Psoas muscle (tissue), 8 donors: ENCODE measurements around the gene COG5. TPM values are rescaled to one million over a fixed set of nuclear protein-coding genes. Genes with fewer than 3 reads are reported as not detected.

Experiments used
- ATAC-seq, 4 donors: fragments of 200-7000 bp; cut with Tn5 transposase; one replicate each; pipeline ENCODE4 v1.9.1; 2020; ENCODE audit warnings: moderate library complexity in 3 of 4, mild to moderate bottlenecking in 2 of 4
- DNase-seq, 2 donors: peaks; one replicate each; pipeline ENCODE4 v3.0.0-alpha.2; 2020
- H3K27ac ChIP-seq: fragments of 200-600 bp; one replicate; pipeline ENCODE4 v1.8.0; 2022
- H3K27me3 ChIP-seq, 3 donors: fragments of 200-600 bp in 1 of 3; one replicate each; pipeline versions ENCODE4 v1.6.1 to v1.8.0; 2013 to 2022; ENCODE audit warnings: low read length in 2 of 3, mild to moderate bottlenecking in 2 of 3, moderate library complexity in 1 of 3; ENCODE audit not compliant: insufficient read depth in 3 of 3
- H3K36me3 ChIP-seq, 2 donors: fragments of 200-600 bp in 1 of 2; one replicate each; pipeline versions ENCODE4 v1.6.1 to v1.8.0; 2013 to 2022; ENCODE audit warnings: low read depth in 1 of 2, mild to moderate bottlenecking in 1 of 2, moderate library complexity in 1 of 2; ENCODE audit not compliant: insufficient read depth in 1 of 2
- H3K4me1 ChIP-seq: fragments of 200-600 bp; one replicate; pipeline ENCODE4 v1.8.0; 2022
- H3K4me3 ChIP-seq: fragments of 200-600 bp; one replicate; pipeline ENCODE4 v1.8.0; 2022; ENCODE audit warnings: mild to moderate bottlenecking
- H3K9me3 ChIP-seq: fragments of 200-600 bp; one replicate; pipeline ENCODE4 v1.8.0; 2022
- WGBS, 3 donors: extraction: QIAGEN DNeasy Blood & Tissue Kit; methylation state at CpG; one replicate each; pipeline versions ENCODE4 v1.1.6 to v1.1.7; 2013; 5-methylcytosine and 5-hydroxymethylcytosine counted together
- intact Hi-C, 2 donors: fragments of 100-400 bp; cut with DNase I; formaldehyde crosslinking; loops; one replicate each; pipeline versions ENCODE4 v1.11.0 to v1.14.2; 2022
- polyA plus RNA-seq, 3 donors: library from polyadenylated mRNA; stranded (reverse); fragments of 200-250 nt; gene quantifications; one replicate each; pipeline ENCODE4 v1.2.3, GENCODE V29; 2013
- total RNA-seq, 4 donors: library from RNA; stranded (reverse); fragmentation: NEBNext Ultra II Directional in 2 of 4; extraction: Animal tissue kit (Norgen Biotek cat#: 25700) in 2 of 4; gene quantifications; one replicate each; pipeline versions ENCODE4 v1.2.1 to v1.2.4, GENCODE V29; 2021 to 2023
- TF ChIP-seq, protein P1 (sequence below): fragments of 200-600 bp; IDR thresholded peaks from one replicate; pipeline ENCODE4 v1.8.0; 2022; ENCODE audit warnings: antibody characterized with exemption
- donor health status: healthy with polysubstance abuse.
- donor health status: DM: no; HTN: no; CAD: no; lungs with moderate emphysema.
- donor health status: Bipolar disorder and iron deficiency.
- donor health status: healthy.
- donor health status: DM: yes; HTN: yes; CAD: no.
- donor health status: DM: no; HTN: no; CAD: no.
- donor health status: DM: no; HTN: no; CAD: no.
- donor health status: DM: yes; HTN: yes; CAD: no.

COG5 gene
- total and polyA plus RNA-seq, 7 donors: 4.8 to 35.1 (median 18.8) TPM

DNA sequence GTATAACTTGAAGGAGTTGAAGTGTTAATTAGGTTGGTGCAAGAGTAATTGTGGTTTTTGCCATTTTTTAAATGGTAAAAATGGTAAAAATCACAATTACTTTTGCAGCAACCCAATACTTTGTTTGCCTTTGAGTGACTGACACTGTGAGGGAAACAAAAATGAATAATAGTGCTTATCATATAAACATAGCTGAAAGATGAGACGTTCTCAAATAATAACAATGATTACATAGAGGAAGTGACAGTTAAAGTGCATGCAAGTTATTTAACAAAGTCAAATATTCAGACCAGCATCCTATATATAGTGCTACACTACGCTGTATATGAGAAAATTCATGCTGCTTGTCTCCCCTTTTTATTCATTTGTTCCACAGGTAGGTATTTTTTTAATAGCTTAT lies 399.6 kb downstream of the COG5 start:
- Histone ChIP-seq H3K27me3 (no peaks in the 10 kb centered on the region), H3K36me3 (no peaks in the 10 kb centered on the region), H3K27ac (no peak overlapping the region), H3K4me1 (no peaks in the 10 kb centered on the region), H3K4me3 (no peak overlapping the region), H3K9me3 (no peaks in the 10 kb centered on the region)
- TF ChIP-seq, protein P1, sequence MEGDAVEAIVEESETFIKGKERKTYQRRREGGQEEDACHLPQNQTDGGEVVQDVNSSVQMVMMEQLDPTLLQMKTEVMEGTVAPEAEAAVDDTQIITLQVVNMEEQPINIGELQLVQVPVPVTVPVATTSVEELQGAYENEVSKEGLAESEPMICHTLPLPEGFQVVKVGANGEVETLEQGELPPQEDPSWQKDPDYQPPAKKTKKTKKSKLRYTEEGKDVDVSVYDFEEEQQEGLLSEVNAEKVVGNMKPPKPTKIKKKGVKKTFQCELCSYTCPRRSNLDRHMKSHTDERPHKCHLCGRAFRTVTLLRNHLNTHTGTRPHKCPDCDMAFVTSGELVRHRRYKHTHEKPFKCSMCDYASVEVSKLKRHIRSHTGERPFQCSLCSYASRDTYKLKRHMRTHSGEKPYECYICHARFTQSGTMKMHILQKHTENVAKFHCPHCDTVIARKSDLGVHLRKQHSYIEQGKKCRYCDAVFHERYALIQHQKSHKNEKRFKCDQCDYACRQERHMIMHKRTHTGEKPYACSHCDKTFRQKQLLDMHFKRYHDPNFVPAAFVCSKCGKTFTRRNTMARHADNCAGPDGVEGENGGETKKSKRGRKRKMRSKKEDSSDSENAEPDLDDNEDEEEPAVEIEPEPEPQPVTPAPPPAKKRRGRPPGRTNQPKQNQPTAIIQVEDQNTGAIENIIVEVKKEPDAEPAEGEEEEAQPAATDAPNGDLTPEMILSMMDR: no peak
- DNase-seq (no peak), ATAC-seq (no peak)
- WGBS, 3 donors: 53 to 69% (median 60%) methylated on average over 2 of the region's 2 CpGs
- intact Hi-C loops: loop anchor here in 1 of 2 donors (10.0 kb wide), 1 partner anchor 879 kb away; the partner anchor contains the start of gene NAMPT

- 77 to 80% (median 78%) methylated on average over 5 of the region's 5 CpGs for WGBS, 3 donors
- no peaks in the 10 kb centered on the region for H3K9me3 ChIP-seq
- H3K27ac ChIP-seq: no peak overlapping the region
- no peaks in the 10 kb centered on the region for H3K27me3 ChIP-seq
- H3K4me1 ChIP-seq: no peaks in the 10 kb centered on the region
- DNase-seq (no peak), ATAC-seq (no peak)
- H3K4me3 ChIP-seq: no peak overlapping the region
- H3K36me3 ChIP-seq: no peaks in the 10 kb centered on the region
- TF ChIP-seq, protein P1: no peak
- intact Hi-C loops: loop anchor here in 1 of 2 donors (10.0 kb wide), 1 partner anchor 878 kb away; the partner anchor contains the start of gene NAMPT
Observed at GRCh38 chr7:107162475-107162874, 401.2 kb downstream of the COG5 start.

DNA sequence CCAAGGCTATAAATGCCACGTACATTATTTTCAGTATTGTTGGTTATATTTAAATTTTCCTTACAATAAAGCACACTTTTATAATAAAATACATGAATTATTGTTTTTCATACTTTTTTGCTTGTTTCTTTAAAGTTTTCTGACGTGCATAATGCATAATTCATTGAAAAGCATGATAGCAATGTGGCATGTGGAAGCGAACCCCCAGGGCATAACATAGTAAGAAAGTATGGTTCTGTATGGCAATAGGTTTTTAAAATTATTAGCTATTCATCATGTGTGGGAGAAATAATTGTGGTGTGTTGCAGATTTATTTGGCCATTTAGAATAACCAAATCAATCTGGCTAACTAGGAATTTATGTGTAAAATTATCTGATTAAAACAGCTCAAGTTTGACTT lies 402.3 kb downstream of the COG5 start:
- intact Hi-C loops: loop anchor here in 1 of 2 donors (10.0 kb wide), 1 partner anchor 877 kb away; the partner anchor contains the start of gene NAMPT

DNA sequence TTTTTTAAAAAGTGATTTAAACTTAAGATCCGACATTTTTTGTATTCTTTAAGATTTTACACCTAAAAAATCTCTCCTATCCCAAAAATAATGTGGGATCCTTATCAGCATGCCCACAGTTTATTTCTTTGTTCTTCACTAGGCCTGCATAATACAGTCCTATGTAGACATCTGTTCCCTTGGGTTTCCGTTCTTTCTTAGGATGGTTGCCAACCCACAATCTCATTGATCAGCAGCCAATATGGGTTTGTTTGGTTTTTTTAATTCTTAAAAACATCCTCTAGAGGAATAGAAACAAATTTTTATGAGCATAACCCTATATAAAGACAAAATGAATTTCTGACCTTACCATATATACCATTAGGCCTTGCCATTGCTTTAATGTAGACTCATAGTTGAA lies 403.3 kb downstream of the COG5 start:
- H3K9me3 ChIP-seq: no peaks in the 10 kb centered on the region
- no peak overlapping the region for H3K4me3 ChIP-seq
- WGBS, 3 donors: 73 to 83% (median 78%) methylated on average over 2 of the region's 2 CpGs
- ATAC-seq (no peak), DNase-seq (no peak)
- TF ChIP-seq, protein P1: no peak
- H3K4me1 ChIP-seq: no peaks in the 10 kb centered on the region
- H3K27ac ChIP-seq: no peak overlapping the region
- no peaks in the 10 kb centered on the region for H3K36me3 ChIP-seq
- intact Hi-C loops: loop anchor here in 1 of 2 donors (10.0 kb wide), 1 partner anchor 876 kb away; the partner anchor contains the start of gene NAMPT
- no peaks in the 10 kb centered on the region for H3K27me3 ChIP-seq

More for the DNA sequence above, 402.3 kb downstream of the COG5 start:
- Histone ChIP-seq H3K36me3 (no peaks in the 10 kb centered on the region), H3K27ac (no peak overlapping the region), H3K9me3 (no peaks in the 10 kb centered on the region), H3K4me1 (no peaks in the 10 kb centered on the region), H3K27me3 (no peaks in the 10 kb centered on the region), H3K4me3 (no peak overlapping the region)
- ATAC-seq (no peak), DNase-seq (no peak)
- TF ChIP-seq, protein P1: no peak
- 79 to 90% (median 84%) methylated on average over 3 of the region's 3 CpGs for WGBS, 3 donors

DNA sequence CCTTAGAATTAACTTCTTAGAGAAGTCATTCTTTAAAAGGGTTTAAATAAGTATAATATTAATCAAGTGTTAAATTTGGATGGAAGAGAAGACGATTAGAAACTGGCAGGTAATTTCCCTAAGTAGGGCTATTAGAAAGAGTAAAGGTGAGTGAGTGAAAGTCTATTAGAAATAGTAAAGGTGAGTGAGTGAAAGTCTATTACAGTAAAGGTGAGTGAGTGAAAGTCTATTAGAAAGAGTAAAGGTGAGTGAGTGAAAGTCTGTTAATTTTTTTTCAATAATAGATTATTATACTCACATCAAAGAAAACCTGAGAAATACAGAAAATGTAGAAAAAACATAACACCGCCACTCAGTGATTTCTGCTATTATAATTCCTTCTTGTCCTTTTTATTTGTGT lies 405.7 kb downstream of the COG5 start:
- WGBS, 3 donors: 85 to 89% (median 87%) methylated on average over 2 of the region's 2 CpGs
- H3K36me3 ChIP-seq: no peaks in the 10 kb centered on the region

More for the DNA sequence above, 405.7 kb downstream of the COG5 start:
- DNase-seq (no peak), ATAC-seq (no peak)
- H3K9me3 ChIP-seq: no peaks in the 10 kb centered on the region
- H3K4me1 ChIP-seq: no peaks in the 10 kb centered on the region
- no peak overlapping the region for H3K4me3 ChIP-seq
- TF ChIP-seq, protein P1: no peak
- H3K27me3 ChIP-seq: no peaks in the 10 kb centered on the region
- intact Hi-C loops: no loop called here
- H3K27ac ChIP-seq: no peak overlapping the region
